Measurements from ENCODE around the gene CAP2. TPM values are rescaled to one million over a fixed set of nuclear protein-coding genes. Genes with fewer than 3 reads are reported as not detected.

CAP2 gene
- total and polyA plus RNA-seq, 8 donors = 6.5 to 10.6 (median 8.0) TPM

DNA sequence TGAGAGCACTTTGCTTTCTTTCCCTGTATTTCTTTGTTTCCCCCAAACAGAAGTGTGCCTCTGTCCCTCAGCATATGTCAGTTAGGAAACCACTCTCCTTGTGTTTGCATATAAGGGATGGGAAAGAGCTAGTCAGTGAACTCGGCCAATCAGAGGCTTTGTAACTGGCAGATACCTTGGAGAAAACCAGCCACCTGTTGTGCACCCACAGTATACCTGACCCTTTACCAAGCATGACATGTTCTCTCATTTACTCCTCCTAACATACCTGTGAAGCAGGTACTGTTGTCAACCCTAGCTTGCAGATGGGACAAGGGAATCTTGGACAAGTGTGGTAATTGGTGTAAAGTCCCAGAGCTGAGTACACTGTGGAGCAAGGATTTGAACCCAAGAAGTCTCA lies 110.6 kb downstream of the CAP2 start:
- DNase-seq = no peak
- Histone ChIP-seq H3K4me1 (no peaks in the 10 kb centered on the region), H3K36me3 (no peaks in the 10 kb centered on the region), H3K4me3 (no peak overlapping the region), H3K9me3 (no peaks in the 10 kb centered on the region), H3K27ac (no peak overlapping the region), H3K27me3 (no peaks in the 10 kb centered on the region)
- TF ChIP-seq, protein P1, sequence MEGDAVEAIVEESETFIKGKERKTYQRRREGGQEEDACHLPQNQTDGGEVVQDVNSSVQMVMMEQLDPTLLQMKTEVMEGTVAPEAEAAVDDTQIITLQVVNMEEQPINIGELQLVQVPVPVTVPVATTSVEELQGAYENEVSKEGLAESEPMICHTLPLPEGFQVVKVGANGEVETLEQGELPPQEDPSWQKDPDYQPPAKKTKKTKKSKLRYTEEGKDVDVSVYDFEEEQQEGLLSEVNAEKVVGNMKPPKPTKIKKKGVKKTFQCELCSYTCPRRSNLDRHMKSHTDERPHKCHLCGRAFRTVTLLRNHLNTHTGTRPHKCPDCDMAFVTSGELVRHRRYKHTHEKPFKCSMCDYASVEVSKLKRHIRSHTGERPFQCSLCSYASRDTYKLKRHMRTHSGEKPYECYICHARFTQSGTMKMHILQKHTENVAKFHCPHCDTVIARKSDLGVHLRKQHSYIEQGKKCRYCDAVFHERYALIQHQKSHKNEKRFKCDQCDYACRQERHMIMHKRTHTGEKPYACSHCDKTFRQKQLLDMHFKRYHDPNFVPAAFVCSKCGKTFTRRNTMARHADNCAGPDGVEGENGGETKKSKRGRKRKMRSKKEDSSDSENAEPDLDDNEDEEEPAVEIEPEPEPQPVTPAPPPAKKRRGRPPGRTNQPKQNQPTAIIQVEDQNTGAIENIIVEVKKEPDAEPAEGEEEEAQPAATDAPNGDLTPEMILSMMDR (IDR thresholded peaks at IDR 0.05) = no peak
- no peak for ATAC-seq
- intact Hi-C loops (cut with DNase I) = no loop called here

DNA sequence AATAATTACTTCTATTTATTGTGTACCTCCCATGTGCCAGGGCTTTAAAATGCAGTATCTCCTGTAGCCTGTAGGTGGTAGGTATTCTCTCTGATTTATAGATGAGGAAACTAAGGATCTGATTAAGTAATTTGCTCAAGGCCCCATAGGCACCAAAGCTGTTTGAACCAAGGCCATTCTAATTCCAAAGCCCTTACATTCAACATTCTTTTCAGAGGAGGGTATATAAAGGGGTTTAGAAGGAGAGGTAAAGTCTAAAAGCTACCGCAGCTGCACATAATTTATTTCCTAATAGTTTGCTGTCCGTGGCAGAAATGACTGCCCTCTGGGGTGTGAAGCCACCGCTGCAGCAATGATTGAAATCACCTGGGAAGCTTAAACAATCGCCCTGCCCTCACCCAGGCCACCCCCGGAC lies 111.7 kb downstream of the CAP2 start:
- Histone ChIP-seq H3K4me3 (no peak overlapping the region), H3K27ac (no peak overlapping the region), H3K36me3 (no peaks in the 10 kb centered on the region), H3K4me1 (no peaks in the 10 kb centered on the region), H3K9me3 (no peaks in the 10 kb centered on the region), H3K27me3 (no peaks in the 10 kb centered on the region)
- TF ChIP-seq, protein P1 (IDR thresholded peaks at IDR 0.05) = no peak
- DNase-seq (no peak), ATAC-seq (no peak)
- intact Hi-C loops (cut with DNase I) = no loop called here

DNA sequence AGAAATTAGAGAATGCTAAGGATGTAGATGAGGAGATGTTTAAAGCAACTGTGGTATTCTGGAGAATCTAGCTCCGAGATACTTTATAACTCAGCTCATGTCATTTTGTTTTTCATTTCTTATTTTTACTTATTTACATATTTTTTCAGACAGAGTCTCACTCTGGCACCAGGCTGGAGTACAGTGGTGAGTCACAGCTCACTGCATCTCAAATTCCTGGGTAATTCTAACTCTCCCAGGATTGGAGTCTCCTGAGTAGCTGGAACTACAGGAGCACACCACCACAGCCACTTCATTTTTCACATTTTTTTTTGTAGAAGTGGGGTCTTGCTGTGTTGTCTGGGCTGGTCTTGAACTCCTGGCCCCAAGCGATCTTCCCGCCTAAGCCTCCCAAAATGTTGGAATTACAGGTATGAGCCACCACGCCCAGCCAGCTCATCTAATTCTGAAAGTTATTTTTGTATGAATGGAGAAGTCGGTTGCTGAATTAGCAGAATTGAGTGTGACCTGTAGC lies 112.4 kb downstream of the CAP2 start:
- Histone ChIP-seq H3K9me3 (no peaks in the 10 kb centered on the region), H3K4me3 (no peak overlapping the region), H3K27me3 (no peaks in the 10 kb centered on the region), H3K4me1 (no peaks in the 10 kb centered on the region), H3K27ac (no peak overlapping the region), H3K36me3 (no peaks in the 10 kb centered on the region)
- TF ChIP-seq, protein P1 (IDR thresholded peaks at IDR 0.05) = no peak
- intact Hi-C loops (cut with DNase I) = no loop called here
- ATAC-seq (no peak), DNase-seq (no peak)

DNA sequence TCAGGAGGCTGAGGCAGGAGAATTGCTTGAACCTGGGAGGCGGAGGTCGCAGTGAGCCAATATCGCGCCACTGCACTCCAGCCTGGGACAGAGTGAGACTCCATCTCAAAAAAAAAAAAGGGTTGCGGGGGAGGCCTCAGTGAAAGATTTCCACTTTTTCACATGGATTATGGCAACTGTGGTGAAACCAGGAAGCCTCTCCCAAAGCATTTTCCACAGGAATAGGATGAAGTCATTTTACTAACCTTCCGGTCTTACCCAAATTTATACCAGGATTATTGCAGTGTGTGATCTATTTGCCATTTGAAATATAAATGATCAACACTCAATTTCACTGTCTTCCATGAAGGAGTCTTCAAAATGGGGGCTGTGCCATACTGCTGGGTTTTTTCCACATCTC lies 113.1 kb downstream of the CAP2 start:
- Histone ChIP-seq H3K27me3 (no peaks in the 10 kb centered on the region), H3K27ac (no peak overlapping the region), H3K4me1 (no peaks in the 10 kb centered on the region), H3K4me3 (no peak overlapping the region), H3K36me3 (no peaks in the 10 kb centered on the region), H3K9me3 (no peaks in the 10 kb centered on the region)
- ATAC-seq (no peak), DNase-seq (no peak)
- intact Hi-C loops (cut with DNase I) = no loop called here
- TF ChIP-seq, protein P1 (IDR thresholded peaks at IDR 0.05) = no peak

DNA sequence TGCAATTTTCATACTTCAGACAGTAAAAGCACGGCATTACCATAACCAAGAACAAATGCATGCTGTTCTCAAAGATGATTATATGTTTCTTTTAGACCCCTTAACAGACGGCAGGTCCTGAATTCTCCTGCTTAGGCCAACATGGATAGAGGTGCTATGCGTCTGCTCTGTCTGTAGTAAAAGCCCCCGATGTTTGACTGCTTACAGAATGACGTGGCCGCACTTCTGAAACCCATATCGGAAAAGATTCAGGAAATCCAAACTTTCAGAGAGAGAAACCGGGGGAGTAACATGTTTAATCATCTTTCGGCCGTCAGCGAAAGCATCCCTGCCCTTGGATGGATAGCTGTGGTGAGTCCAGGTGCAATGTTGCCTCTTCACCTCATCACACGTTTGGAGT lies 113.6 kb downstream of the CAP2 start:
- DNase-seq (no peak), ATAC-seq (no peak)
- Histone ChIP-seq H3K27me3 (no peaks in the 10 kb centered on the region), H3K4me3 (no peak overlapping the region), H3K9me3 (no peaks in the 10 kb centered on the region), H3K4me1 (no peaks in the 10 kb centered on the region), H3K27ac (no peak overlapping the region), H3K36me3 (no peaks in the 10 kb centered on the region)
- TF ChIP-seq, protein P1 (IDR thresholded peaks at IDR 0.05) = no peak
- intact Hi-C loops (cut with DNase I) = no loop called here
